ENCODE data around the gene PAFAH1B2.

PAFAH1B2 gene

GRCh38 chr11:117217141-117218084, 73.3 kb downstream of the PAFAH1B2 start:
- DNase-seq (ENCODE audit: insufficient read length) (no peak), FAIRE-seq (peak; percentile 33)
- TF ChIP-seq POLR2A (IDR thresholded peaks at IDR 0.05; ENCODE audit: low read depth, low read length) (no peak), POLR2AphosphoS5 (IDR thresholded peaks at IDR 0.05; ENCODE audit: low read depth, low read length) (no peak), TAF1 (IDR thresholded peaks at IDR 0.05; ENCODE audit: borderline replicate concordance, low read depth, low read length) (no peak)

GRCh38 chr11:117218133-117218915, 74.2 kb downstream of the PAFAH1B2 start:
- FAIRE-seq (no peak), DNase-seq (ENCODE audit: insufficient read length) (no peak)
- no peak for TF ChIP-seq TAF1 (IDR thresholded peaks at IDR 0.05; ENCODE audit: borderline replicate concordance, low read depth, low read length)
- TF ChIP-seq POLR2A (IDR thresholded peaks at IDR 0.05; ENCODE audit: low read depth, low read length) = no peak

- FAIRE-seq (no peak), DNase-seq (ENCODE audit: insufficient read length) (no peak)
- no peak for TF ChIP-seq TAF1 (IDR thresholded peaks at IDR 0.05; ENCODE audit: borderline replicate concordance, low read depth, low read length)
- TF ChIP-seq POLR2A (IDR thresholded peaks at IDR 0.05; ENCODE audit: low read depth, low read length) = no peak
- TF ChIP-seq POLR2AphosphoS5 (IDR thresholded peaks at IDR 0.05; ENCODE audit: low read depth, low read length) = no peak
These were observed 74.9 kb downstream of the PAFAH1B2 start for GRCh38 chr11:117219001-117219400.

- FAIRE-seq (no peak), DNase-seq (ENCODE audit: insufficient read length) (no peak)
- TF ChIP-seq TAF1 (IDR thresholded peaks at IDR 0.05; ENCODE audit: borderline replicate concordance, low read depth, low read length) (no peak), POLR2A (IDR thresholded peaks at IDR 0.05; ENCODE audit: low read depth, low read length) (no peak; the same call in 1 of the 2 replicates), POLR2AphosphoS5 (IDR thresholded peaks at IDR 0.05; ENCODE audit: low read depth, low read length) (no peak)
These were observed 75.4 kb downstream of the PAFAH1B2 start for GRCh38 chr11:117219455-117219854.

- no peak for TF ChIP-seq TAF1 (IDR thresholded peaks at IDR 0.05; ENCODE audit: borderline replicate concordance, low read depth, low read length)
- TF ChIP-seq POLR2A (IDR thresholded peaks at IDR 0.05; ENCODE audit: low read depth, low read length) = no peak
- TF ChIP-seq POLR2AphosphoS5 (IDR thresholded peaks at IDR 0.05; ENCODE audit: low read depth, low read length) = no peak
- FAIRE-seq = no peak
- DNase-seq (ENCODE audit: insufficient read length) = no peak
These were observed 75.9 kb downstream of the PAFAH1B2 start for GRCh38 chr11:117219995-117220394.

- no peak for DNase-seq (ENCODE audit: insufficient read length)
- TF ChIP-seq TAF1 (IDR thresholded peaks at IDR 0.05; ENCODE audit: borderline replicate concordance, low read depth, low read length) (no peak), POLR2A (IDR thresholded peaks at IDR 0.05; ENCODE audit: low read depth, low read length) (no peak), POLR2AphosphoS5 (IDR thresholded peaks at IDR 0.05; ENCODE audit: low read depth, low read length) (peak; percentile 18; the same call in 1 of the 2 replicates)
- FAIRE-seq = no peak
These were observed 76.5 kb downstream of the PAFAH1B2 start for GRCh38 chr11:117220568-117220967.

GRCh38 chr11:117220999-117221774, 77.1 kb downstream of the PAFAH1B2 start:
- no peak for DNase-seq (ENCODE audit: insufficient read length)
- FAIRE-seq = no peak
- 0 out of 2 replicates have a peak, but pooled peaks have one; percentile 24 for TF ChIP-seq POLR2A (IDR thresholded peaks at IDR 0.05; ENCODE audit: low read depth, low read length)
- no peak for TF ChIP-seq TAF1 (IDR thresholded peaks at IDR 0.05; ENCODE audit: borderline replicate concordance, low read depth, low read length)

GRCh38 chr11:117221775-117222517, 77.9 kb downstream of the PAFAH1B2 start:
- no peak for FAIRE-seq
- no peak for DNase-seq (ENCODE audit: insufficient read length)
- no peak for TF ChIP-seq POLR2AphosphoS5 (IDR thresholded peaks at IDR 0.05; ENCODE audit: low read depth, low read length)
- TF ChIP-seq TAF1 (IDR thresholded peaks at IDR 0.05; ENCODE audit: borderline replicate concordance, low read depth, low read length) = no peak
- TF ChIP-seq POLR2A (IDR thresholded peaks at IDR 0.05; ENCODE audit: low read depth, low read length) = no peak

- no peak for FAIRE-seq
- no peak for DNase-seq (ENCODE audit: insufficient read length)
- 0 out of 2 replicates have a peak, but pooled peaks have one; percentile 23 for TF ChIP-seq POLR2AphosphoS5 (IDR thresholded peaks at IDR 0.05; ENCODE audit: low read depth, low read length)
- TF ChIP-seq POLR2A (IDR thresholded peaks at IDR 0.05; ENCODE audit: low read depth, low read length) = no peak
- TF ChIP-seq TAF1 (IDR thresholded peaks at IDR 0.05; ENCODE audit: borderline replicate concordance, low read depth, low read length) = no peak
These were observed 79.1 kb downstream of the PAFAH1B2 start for GRCh38 chr11:117222991-117223740.

Data from GM12892 (cell line).